GM21390 (cell line): ENCODE measurements around the gene PRRG2.
A peak's percentile ranks its signal among the peaks of the same experiment; 100 is the strongest.

Experiments used
- ATAC-seq: cut with Tn5 transposase; IDR thresholded peaks from one replicate; pipeline ENCODE4 v1.9.1; 2021; ENCODE audit not compliant: unreplicated experiment

Gene PRRG2

DNA sequence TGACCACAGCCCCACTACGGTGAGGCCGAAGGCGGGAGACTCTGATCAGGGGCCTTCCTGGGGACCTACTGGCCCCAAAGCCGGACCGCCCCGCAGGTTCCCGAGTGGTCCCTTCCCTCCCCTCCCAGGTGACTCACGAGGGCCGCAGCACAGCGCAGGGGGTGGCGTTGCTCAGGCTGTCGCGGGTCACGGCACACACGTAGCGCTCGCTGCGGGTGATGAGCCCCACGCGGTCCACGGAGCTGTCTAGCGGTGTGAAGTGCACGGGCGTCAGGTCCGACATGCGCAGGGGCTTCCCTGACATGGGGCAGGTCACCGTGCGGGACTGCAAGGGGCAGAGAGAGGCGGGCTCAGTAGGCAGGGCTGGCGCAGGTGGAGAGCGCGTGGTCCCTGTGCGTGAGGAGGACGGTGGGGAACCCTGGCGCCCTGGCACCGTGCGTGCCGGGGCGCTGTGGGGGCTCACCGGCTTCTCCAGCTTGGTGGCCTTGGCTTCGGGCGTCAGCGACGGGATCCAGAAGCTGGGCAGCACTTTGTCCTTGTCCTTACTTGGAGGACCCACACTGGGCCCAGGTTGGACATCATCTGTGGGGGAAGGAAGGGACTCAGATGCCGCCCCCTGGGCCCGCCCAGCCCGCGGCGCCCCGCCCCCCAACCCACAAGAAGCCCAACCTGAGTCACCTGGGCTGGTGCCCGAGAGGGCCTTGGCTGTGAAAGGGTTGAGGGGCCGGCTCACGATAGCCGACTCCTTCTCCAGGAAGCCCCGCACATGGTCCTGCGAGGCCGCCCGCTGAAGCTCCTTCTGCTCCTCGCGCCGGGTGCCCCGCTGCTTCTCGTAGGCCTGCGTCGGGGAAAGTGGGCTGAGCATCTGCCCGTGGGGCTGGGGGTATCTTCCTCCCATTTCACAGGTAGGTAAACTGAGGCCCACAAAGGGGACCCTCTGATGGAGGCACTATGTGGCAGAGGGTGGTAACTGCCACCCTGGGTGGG lies 24.4 kb upstream of the PRRG2 start:
- ATAC-seq: no peak

DNA sequence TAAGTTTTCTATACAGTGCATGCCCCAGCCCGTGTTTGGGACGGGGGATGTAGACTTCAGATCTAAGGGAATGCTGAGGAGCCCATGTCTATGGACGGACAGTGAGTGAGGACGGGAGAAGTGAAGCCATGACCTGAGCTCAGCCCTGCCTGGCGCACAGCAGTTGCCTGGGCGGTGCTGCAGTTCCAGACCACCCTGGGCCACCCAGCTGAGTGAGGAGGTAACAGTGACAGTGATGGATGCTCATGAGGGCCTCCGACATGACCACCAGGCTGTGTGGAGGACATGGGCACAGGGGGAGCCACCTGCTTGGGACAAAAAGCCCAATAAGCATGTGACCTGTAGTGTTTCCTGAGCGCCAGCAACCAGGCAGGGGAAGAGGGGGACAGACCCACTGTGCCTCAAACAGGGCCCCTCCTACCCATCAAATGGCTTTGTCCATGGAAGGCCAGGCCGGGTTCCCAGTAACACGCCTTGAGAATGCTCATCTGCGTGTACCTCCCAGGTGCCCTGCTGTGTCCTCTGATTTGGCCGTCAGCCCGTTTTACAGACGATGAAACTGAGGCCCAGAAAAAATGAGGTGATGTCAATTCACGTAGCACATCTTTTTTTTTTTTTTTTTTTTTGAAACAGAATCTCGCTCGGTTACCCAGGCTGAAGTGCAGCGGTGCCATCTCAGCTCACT lies 23.3 kb upstream of the PRRG2 start:
- ATAC-seq: no peak

DNA sequence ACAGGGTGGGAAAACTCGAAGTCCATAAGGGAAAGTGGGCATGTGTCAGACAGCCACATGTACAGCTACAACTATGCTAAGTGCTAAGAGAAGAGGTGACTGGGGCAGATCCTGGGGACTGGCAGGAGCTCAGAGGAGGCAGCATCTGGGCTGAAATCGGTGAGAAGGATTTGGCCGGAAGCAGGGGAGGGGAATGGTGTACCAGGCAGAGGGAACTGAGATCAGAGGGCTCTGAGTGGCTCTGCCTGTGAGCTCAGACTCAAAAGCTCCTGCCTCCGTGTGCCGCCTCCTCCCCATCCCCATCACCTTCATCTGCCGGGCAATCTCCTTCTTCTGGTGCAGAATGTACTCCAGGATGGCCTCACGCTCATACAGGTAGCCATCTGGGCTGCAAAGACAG lies 22.5 kb upstream of the PRRG2 start:
- no peak for ATAC-seq

DNA sequence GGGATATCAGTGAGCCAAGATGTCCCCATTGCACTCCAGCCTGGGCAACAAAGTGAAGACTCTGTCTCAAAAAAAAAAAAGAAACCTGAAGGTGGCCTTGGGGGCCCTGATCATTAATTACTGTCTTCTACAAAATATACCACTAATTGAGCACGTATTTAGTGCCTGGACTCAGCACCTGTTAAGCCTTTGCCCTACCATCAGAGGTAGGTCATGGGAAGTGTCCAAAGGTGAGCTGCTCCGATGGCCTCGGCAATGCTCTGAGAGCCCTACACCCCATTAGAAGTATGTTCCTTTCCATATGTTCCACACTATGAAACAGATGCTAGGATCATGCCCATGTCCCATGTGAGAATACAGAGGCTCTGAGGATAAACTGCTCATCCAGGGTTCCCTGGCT lies 21.7 kb upstream of the PRRG2 start:
- no peak for ATAC-seq

DNA sequence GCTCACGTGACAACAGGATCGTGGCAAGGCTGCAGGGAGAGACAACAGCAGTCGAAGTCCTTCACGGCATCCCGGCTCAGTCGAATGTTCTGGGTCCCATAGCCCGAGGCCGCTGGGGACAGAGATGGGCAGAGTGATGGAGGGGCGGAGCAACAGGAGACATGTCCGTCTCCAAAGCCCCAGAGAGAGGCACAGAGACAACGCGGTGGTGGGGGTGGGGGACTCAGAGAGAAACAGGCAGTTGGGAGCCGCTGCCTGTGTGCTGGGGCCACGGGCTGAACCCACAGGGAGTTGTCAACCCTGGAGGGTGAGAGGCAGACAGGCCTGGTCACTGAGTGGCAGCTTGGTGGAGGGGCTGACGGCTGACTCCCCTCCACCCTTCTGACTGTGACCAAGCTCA lies 21.2 kb upstream of the PRRG2 start:
- no peak for ATAC-seq

DNA sequence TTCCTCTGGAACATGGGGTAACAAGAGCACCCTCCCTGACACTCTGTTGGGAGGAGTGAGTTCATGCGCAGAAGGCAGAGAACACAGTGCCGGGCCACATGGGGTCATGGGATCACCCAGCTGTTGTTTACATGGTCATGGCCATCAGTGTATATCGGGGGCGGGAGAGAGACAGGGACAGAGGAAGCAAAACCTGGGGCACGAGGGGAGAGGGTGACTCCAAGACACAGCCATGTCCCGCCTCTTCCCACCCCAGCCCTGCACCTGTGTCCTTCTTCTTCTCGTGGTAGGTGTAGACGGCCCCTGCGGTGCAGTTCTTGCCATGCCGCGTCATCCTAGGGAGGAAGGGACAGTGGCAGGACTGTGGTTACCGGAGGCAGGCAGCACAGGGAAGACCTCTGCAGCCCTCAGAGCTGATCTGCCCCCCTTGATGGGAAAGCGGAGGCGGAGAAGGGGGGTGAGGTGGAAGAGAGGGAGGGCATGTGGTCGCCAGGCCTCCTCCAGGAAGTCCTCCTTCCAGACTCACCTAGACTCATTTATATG lies 20.7 kb upstream of the PRRG2 start:
- ATAC-seq: no peak

DNA sequence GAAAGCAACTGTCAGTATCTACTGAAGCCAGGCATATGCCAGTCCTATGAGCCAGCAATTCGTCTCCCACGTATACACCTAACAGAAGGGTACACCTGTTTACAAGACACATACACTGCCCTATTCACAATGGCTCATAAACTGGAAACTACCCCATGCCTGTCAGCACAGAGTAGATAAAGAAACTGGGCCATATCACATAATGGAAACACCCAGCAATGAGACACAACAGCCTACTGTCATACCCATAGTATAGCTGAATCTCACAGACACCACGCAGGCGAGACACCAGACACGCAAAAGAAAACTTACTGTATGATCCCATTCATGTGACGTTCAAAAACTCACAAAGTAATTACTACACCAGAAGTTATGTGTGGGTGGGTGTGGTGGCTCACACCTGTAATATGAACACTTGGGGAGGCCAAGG lies 16.5 kb upstream of the PRRG2 start:
- no peak for ATAC-seq

DNA sequence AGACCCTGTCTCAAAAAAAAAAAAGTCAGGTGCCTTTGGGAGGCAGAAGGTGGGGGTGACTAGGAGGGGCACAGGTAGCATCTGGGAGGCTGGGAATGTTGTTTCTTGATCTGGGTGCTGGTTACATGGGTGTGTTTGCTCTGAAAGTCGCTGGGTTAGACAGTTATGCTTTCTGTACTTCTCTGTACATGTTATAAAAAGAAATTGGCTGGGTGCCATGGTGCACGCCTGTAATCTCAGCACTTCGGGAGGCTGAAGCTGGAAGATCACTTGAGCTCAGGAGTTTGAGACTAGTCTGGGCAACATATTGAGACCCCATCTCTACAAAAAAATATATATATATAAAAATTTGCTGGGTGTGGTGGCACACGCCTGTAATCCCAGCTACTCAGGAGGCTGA lies 15.9 kb upstream of the PRRG2 start:
- ATAC-seq: no peak

DNA sequence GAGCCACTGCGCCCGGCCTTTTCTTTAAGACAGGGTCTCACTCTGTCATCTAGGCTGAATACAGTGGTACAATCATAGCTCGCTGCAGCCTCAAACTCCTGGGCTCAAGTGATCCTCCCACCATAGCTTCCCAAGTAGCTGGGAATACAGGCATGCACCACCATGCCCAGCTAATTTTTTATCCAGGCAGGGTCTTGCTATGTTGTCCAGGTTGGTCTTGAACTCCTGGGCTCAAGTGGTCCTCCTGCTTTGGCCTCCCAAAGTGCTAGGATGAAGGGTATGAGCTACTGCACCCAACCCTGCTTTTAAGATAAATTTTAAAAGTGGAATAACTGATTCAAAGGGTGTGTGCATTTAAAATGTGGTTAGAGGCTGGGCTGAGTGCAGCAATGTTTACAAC lies 14.8 kb upstream of the PRRG2 start:
- ATAC-seq: no peak

DNA sequence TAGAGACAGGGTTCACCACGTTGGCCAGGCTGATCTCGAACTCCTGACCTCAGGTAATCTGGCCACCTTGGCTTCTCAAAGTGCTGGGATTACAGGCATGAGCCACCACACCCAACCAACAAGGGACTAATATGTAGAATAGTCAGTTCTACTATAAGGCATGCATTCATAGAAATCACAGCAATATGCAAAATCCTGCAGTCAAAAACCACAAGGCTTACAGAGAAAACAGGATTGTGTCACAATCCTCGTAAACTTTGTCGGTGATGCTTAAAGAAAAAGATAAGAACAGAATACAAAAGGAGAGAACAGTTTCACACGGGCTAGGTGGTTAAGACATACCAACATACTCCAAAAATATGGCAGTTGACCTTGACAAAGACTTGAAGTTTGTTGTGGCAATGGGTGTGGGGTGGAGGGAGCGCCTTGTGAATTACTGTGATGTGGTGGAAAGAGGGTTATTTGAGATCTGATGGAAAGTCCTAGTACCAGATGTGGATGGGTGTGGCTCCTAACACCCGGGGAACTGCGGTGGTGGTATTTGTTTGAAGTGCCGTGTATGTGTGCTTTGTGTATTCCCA lies 13.2 kb upstream of the PRRG2 start:
- no peak for ATAC-seq

DNA sequence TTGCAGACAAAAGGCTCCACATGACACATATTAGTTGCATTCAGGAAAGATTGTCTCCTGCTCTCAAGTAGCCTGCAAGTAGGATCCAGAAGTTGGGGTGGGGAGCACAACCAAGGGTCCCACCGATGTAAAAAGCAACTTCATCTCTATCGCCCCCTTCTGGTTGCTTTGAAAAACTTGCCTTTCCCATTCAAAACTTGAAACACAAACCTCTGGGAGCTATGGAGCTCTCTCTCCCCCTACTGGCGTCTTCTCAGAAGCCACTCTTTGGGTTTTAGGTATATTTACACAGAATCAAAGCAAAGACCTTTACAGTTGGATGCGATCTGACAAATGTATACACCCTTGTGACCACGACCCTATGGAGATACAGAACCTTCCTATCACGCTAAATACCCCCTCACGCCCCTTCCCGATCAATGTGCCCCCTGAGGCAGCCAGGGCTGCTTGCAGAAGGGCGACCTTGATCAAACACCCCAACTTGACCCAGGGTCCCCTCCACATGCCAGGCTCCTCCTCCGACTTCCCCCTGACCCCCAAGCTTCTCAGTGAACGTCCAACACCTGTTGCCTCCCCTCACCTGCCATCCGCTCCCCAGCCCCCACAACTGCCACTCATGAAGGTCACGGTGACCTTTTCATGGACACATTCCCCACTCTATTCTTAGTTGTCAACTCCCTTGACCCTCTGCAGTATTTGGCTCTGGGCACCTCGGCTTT lies 10.8 kb upstream of the PRRG2 start:
- no peak for ATAC-seq

DNA sequence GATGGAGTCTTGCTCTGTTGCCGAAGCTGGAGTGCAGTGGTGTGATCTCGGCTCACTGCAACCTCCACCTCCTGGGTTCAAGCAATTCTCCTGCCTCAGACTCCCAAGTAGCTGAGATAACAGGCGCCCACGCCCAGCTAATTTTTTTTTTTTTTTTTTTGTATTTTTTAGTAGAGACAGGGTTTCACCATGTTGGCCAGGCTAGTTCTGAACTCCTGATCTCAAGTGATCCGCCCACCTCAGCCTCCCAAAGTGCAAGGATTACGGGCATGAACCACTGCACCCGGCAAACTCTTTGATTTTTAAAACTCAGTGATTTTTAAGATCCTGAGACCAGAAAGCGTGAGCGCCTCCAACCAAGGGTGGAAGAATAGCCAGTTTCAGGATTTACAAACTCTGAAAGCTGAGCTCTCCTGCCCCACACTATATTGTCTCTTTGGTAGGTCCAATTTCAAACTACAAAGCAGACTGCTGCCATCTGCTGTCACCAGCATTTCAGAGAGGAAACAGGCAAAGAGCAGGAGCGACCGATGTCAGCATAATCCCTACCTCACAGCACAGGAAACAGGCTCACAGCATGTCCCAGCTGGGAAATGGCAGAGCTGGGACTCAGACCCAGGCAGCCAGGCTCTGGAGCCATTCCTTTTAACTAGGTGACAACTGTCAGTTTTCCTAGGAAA lies 10.0 kb upstream of the PRRG2 start:
- ATAC-seq: no peak

DNA sequence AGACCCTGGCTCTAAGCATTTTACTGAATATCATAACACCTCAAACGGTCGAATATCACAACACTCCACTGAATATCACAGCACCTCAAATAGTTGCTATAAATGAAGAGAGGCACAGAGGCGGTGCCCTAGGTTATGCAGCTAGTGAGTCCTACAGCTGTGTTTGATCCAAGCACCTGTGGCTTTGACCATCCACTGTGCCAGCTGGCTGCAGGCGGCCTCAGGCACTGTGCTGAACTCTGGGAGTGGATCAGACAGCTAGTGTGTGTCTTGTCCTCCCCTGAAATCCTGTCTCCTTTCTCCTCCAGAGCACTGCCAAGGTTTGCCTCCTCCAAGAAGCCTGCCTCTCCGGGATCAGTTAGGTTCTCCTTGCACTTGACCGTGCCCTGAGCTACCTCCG lies 8.1 kb upstream of the PRRG2 start:
- no peak for ATAC-seq

DNA sequence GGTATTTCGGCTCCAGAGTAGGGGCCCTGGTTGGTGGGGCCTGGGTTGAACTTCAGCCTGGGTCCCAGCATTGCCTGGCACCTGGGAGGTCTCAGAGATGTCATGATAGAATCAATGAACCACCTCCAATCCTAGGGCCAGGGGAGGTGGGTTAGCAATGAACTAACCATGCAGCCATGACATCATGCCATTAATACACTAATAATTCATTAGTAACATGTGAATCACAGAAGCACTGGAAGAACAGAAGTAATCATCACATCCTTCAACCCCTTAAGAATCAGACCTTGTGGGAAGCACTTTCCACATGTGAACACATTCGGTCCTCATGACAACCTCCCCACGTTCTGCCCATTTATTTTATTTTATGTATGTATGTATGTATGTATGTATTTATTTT lies 7.7 kb upstream of the PRRG2 start:
- no peak for ATAC-seq

DNA sequence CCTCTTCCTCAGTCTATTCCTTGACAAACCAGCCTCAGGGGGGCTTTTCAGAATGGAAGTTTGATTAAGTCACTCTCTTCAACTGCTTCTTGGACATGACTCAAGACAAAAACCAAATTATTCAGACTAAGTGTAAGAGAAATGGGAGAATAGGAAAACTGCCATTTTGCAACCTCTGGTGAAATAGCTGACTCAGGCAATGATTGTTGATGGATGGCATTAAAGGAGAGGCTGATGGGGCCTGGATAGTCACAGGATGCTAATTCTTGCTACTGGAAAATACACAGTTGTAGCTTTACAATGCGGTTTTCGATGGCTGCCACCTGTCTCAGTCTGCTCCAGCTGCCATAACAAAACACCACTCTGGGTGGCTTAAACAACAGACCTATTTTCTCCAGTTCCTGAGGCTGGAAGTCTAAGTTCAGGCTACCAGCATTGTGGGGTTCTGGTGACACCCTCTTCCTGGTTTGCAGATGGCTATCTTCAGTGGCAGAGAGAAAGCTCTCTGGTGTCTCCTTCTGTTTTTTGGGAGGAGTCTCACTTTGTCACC lies 6.8 kb upstream of the PRRG2 start:
- ATAC-seq: no peak

DNA sequence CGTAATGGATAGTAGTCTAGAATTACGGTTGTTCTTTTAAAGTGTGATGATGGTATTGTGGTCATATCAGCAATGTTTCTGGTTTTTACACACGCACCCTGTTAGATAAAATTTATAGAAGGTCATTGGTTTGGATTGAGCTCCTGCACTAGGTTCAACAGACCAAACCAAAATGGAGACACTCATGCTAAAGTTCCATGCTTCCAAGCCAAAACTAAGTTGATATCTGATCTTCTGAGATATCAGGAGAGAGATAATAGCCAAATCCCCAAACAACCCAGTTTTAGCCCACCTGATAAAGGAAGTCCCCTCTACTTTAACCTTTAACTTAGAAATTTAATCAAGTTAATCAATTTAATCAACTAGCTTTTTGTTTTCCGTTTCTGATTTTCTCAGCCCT lies 1.9 kb upstream of the PRRG2 start:
- ATAC-seq: no peak

DNA sequence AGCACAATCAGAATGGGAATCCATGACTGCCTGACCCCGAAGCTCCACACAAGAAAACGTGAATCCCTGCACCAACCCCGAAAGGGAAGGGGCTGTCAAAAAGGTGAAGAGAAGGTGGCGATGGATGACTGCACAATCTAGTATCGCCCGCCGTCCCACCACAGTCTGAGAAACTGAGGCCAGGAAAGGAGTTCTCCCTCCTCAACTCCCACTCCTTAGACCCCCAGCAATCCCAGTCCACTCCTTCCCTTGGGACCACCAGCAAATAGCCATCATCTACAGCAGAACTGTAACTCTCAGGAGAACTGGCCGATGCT lies 1.2 kb upstream of the PRRG2 start:
- no peak for ATAC-seq

DNA sequence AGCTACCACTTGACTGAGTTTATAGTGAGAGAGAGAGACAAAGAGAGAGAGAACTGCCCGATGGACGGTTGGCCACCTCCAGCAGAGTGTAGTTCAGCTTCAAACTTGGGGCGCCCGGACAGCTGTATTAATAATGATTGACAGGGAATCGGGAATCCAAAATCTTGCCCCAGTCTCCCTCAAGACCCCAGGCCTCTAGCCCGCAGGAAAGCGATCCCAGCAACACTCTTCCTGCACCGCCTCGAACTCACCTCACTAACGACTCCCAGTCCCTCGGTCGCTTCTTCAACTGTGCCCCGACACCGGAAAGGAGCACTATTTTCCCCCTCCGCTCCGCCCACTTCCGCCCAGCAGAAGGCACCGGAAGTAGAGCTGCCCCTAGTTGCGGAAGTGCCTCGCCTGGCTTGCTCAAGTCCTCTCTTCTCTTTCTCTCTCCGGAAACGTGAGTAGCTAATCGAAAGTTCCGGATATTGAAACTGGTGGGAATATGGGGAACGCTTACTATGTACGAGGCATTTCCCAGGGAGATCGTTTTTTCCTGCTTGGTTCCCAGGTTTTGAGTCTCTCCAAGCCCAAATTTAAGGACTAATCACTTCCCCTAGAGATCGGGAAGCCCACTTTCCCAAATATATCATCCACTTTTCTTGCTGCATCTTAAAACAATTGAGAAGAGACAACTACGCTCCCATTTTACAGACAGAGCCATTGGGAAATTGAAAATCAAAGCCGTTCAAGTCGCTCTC lies 681 bp upstream of the PRRG2 start, which contains the start of gene NOSIP:
Gene NOSIP (minus strand): TSS at position 293 of the 743 bp plus-strand sequence. CDS start 19,865 bp downstream, outside the sequence.
- ATAC-seq: peak; percentile 85

DNA sequence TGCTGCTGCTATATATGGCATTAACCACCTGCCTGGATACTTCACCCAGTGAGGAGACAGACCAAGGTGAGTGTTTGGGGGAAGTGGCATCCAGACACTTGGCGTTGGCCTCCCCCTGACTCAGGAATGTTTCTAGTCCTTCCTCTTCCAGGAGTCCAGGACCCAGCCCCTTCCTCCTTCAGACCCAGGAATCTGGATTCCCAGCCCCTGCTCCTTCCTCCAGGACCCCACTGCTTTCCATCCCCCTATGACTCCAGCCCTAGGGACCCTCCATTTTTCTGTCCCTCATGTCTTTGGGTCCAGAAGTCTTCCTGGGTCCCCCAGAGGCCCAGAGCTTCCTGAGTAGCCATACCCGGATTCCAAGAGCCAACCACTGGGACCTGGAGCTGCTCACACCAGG lies 2.1 kb downstream of the PRRG2 start:
- no peak for ATAC-seq

DNA sequence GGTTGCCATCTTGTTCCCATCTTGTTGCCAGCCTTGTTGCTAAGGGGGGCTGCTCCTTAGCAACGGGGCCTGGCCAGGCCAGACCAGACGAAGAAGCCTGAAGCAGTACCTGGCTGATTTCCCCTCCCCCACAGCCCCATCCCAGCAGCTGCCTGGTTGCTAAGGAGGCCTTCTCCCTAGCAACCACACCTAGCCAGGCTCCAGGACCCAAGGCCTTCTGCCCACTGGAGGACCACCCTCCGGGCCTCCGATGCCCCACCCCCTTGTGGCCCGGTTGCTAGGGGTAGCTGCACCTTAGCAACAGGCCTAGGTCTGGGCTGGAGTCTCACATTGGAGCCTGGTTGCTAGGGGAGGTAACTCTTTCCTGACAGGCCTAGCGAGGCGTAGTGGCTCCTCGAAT lies 3.9 kb downstream of the PRRG2 start:
- ATAC-seq: no peak
